Endothelial cell (in vitro differentiated cells): ENCODE measurements around the gene XYLT1. TPM values are rescaled to one million over a fixed set of nuclear protein-coding genes. Genes with fewer than 3 reads are reported as not detected.

Source experiments
- DNase-seq: peaks from one replicate; pipeline ENCODE4 v3.0.0; 2021; ENCODE audit warnings: low spot score
- H3K27ac Mint-ChIP-seq: one replicate; pipeline ENCODE4 v1.8.0; 2021; ENCODE audit warnings: mixed read lengths, inconsistent platforms; ENCODE audit not compliant: unreplicated experiment
- H3K27me3 Mint-ChIP-seq: one replicate; pipeline ENCODE4 v1.8.0; 2021; ENCODE audit warnings: mild to moderate bottlenecking, moderate library complexity, mixed read lengths, inconsistent platforms; ENCODE audit not compliant: unreplicated experiment
- H3K36me3 Mint-ChIP-seq: one replicate; pipeline ENCODE4 v1.8.0; 2021; ENCODE audit warnings: mild to moderate bottlenecking, low read depth, mixed read lengths, inconsistent platforms; ENCODE audit not compliant: unreplicated experiment
- H3K4me1 Mint-ChIP-seq: one replicate; pipeline ENCODE4 v1.8.0; 2021; ENCODE audit warnings: mild to moderate bottlenecking, mixed read lengths, inconsistent platforms; ENCODE audit not compliant: unreplicated experiment
- H3K4me3 Mint-ChIP-seq: one replicate; pipeline ENCODE4 v1.8.0; 2021; ENCODE audit warnings: mild to moderate bottlenecking, mixed read lengths, inconsistent platforms; ENCODE audit not compliant: unreplicated experiment
- H3K9me3 Mint-ChIP-seq: one replicate; pipeline ENCODE4 v1.8.0; 2021; ENCODE audit warnings: mixed read lengths, inconsistent platforms; ENCODE audit not compliant: unreplicated experiment
- total RNA-seq: library from RNA; stranded (reverse); fragmentation: NEBNext Ultra II Directional; extraction: Animal tissue kit (Norgen Biotek cat#: 25700); gene quantifications from one replicate; pipeline ENCODE4 v1.2.1, GENCODE V29; 2021; ENCODE audit not compliant: unreplicated experiment
- TF ChIP-seq, protein P1 (sequence below): fragments of 200-600 bp; sonication (generic); IDR thresholded peaks from one replicate; pipeline ENCODE4 v1.5.0; 2021; ENCODE audit warnings: antibody characterized with exemption; ENCODE audit not compliant: unreplicated experiment

XYLT1 gene
- total RNA-seq, 1 donor from 2014 or later, result 11.1 TPM

DNA sequence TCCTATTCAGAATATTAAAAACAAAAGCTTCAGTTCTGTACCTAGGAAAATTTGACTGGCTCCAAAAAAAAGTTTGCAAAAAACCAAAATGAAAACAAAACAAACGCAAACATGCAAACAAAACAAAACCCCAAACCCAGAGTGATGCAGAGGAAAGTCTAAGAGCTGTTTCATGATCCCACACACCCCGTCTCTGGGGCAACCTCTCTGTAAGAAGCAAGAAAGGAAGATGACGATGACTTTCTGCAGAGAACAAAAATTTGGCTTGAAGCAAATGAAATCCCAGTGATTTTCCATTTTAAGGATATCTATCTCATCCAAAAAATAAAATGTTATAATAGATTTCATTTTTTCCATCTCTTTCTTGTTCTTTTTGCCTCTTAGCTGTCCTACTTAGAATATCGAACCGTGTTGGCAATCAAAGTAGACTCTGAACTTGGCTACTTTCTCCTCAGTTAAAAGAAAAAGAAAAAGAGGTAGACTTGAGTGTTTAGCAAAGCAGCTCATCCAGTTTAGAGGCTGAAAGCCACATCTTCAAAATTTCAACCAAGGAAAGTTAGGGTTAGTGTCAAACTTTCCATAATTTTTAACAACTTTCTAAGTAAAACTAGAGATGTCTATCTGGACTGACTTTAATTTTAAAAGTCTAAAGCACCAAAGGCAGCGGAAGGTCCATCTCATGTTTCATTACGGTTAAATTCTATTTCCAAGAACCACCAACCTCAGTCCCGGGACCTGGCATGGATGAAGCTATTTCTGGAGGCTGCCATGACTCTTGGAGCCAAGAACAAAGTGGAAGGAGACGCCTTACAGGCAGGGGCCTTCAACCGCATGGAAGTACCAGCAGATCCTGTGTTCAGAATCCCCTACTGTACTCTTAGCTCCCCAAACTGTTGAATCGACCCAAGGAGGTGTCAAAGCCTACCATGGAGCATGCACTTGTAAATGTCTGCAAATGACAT is 180.8 kb downstream of the XYLT1 start:
- Mint-ChIP-seq H3K27ac (no peak overlapping the region), H3K4me3 (no peak overlapping the region), H3K9me3 (no peaks in the 10 kb centered on the region), H3K4me1 (no peaks in the 10 kb centered on the region), H3K36me3 (no peaks in the 10 kb centered on the region), H3K27me3 (peaks cover 8% of the 10 kb centered on the region)
- DNase-seq, result no peak
- TF ChIP-seq, protein P1, sequence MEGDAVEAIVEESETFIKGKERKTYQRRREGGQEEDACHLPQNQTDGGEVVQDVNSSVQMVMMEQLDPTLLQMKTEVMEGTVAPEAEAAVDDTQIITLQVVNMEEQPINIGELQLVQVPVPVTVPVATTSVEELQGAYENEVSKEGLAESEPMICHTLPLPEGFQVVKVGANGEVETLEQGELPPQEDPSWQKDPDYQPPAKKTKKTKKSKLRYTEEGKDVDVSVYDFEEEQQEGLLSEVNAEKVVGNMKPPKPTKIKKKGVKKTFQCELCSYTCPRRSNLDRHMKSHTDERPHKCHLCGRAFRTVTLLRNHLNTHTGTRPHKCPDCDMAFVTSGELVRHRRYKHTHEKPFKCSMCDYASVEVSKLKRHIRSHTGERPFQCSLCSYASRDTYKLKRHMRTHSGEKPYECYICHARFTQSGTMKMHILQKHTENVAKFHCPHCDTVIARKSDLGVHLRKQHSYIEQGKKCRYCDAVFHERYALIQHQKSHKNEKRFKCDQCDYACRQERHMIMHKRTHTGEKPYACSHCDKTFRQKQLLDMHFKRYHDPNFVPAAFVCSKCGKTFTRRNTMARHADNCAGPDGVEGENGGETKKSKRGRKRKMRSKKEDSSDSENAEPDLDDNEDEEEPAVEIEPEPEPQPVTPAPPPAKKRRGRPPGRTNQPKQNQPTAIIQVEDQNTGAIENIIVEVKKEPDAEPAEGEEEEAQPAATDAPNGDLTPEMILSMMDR, result no peak

DNA sequence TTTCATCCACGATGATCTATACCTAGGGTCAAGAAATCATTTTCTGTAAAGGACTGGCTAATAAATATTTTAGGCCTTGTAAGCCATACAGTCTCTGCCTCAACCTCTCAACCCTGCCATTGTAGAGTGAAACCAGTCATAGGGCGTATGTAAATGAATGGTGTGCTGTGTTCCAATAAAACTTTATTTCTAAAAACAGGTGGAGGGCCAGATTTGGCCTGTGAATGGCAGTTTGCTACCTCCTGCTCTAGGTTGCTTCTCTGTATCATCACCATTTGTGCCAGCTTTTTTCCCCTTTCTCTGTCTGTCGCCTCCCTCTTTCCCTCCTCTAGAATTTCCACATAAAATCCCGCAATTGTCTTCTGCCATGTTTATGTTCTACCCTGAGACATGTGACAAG is 181.7 kb downstream of the XYLT1 start:
- Mint-ChIP-seq H3K9me3 (no peaks in the 10 kb centered on the region), H3K4me3 (no peak overlapping the region), H3K27ac (no peak overlapping the region), H3K4me1 (no peaks in the 10 kb centered on the region), H3K36me3 (no peaks in the 10 kb centered on the region), H3K27me3 (peaks cover 8% of the 10 kb centered on the region)
- no peak for DNase-seq
- TF ChIP-seq, protein P1, result no peak

DNA sequence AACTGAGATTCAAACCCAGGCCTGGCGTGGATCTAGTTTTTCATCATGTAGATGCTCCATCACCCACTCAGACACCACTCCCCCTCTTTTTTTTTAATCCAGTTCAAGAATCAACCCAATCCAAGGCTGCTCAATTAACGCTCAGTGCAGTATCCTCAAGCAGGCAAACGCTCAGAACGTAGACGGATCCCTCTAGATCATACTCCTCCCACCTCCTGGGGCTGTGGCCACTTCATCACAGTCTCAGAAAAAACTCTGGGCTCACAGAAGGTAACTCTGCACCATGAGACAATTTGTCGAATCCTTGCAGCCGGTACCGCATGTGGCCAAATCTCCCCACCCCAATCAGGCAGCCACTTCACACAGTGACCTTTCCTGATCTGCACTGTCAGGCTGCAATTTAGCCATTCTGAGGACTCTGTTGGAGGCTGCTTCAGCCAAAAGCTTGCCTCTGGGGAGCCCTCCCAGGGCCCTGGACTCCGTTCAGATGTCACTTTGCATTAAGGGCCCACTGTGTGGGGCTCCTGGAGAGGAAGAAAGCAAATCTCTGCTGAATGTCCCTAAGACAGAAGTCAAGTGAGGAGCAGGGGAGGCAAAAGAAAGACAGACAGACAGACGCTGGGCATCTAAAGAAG is 183.5 kb downstream of the XYLT1 start:
- H3K27me3 Mint-ChIP-seq, result peaks cover 8% of the 10 kb centered on the region
- no peak for DNase-seq
- no peak overlapping the region for H3K27ac Mint-ChIP-seq
- TF ChIP-seq, protein P1, result no peak
- H3K9me3 Mint-ChIP-seq, result no peaks in the 10 kb centered on the region
- no peaks in the 10 kb centered on the region for H3K36me3 Mint-ChIP-seq
- H3K4me1 Mint-ChIP-seq, result no peaks in the 10 kb centered on the region
- H3K4me3 Mint-ChIP-seq, result no peak overlapping the region

DNA sequence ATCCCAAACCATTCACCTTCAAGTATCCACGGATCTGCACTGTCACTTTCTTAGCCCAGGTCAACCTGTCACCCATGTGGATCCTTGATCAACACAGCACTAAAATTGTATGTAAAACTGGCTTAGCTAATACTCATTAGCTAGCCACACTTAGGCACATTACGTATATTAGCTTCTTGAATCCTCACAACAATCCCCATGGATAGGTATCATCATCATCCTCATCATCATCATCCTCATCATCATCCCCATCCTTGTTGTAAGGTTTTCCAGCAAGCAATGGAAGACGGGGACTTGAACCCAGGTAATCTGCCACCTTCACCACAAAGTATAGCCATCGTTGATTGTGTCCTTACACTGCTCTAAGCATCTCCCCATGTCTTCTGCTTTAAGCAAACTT is 184.3 kb downstream of the XYLT1 start:
- no peak for DNase-seq
- Mint-ChIP-seq H3K4me1 (no peaks in the 10 kb centered on the region), H3K9me3 (no peaks in the 10 kb centered on the region), H3K36me3 (no peaks in the 10 kb centered on the region), H3K27me3 (peaks cover 5% of the 10 kb centered on the region), H3K4me3 (no peak overlapping the region), H3K27ac (no peak overlapping the region)
- TF ChIP-seq, protein P1, result no peak

DNA sequence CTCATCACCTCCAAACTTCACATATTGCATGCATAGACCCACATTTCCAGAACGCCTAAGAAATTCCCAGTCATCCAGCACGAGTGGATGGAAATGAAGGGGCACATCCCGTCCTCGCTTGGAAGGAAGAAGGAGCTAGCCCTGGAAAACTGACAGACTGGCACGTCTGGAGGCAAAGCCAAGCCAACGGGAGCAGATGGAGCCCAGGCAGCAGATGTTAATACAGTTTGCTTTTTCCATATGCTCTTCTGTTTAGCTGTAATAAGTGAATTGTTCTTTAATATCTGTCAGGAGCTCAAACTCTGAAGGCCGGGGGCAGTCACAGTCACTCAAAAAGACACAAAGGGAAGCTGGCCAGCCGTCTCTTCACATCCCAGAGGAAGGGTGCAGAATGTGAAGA is 187.7 kb downstream of the XYLT1 start:
- H3K9me3 Mint-ChIP-seq, result no peaks in the 10 kb centered on the region
- H3K4me1 Mint-ChIP-seq, result no peaks in the 10 kb centered on the region
- H3K27me3 Mint-ChIP-seq, result peaks cover 9% of the 10 kb centered on the region
- H3K36me3 Mint-ChIP-seq, result no peaks in the 10 kb centered on the region
- TF ChIP-seq, protein P1, result no peak
- DNase-seq, result no peak
- H3K27ac Mint-ChIP-seq, result no peak overlapping the region
- no peak overlapping the region for H3K4me3 Mint-ChIP-seq
